Body of pancreas (tissue), 4 donors: ENCODE results near the gene WWOX.

Experiments
- CTCF ChIP-seq, 7 experiments: fragments of 450-650 bp in 4 of 7; fragments of 200-600 bp in 3 of 7; sonication (generic) in 3 of 7; IDR thresholded peaks; one replicate each; pipeline ENCODE4 v1.5.1; 2016 to 2019; ENCODE audit warnings: antibody characterized with exemption in 7 of 7
- POLR2A ChIP-seq, 3 donors: fragments of 450-650 bp; IDR thresholded peaks; one replicate each; pipeline ENCODE4 v1.6.1; 2016; ENCODE audit warnings: antibody characterized with exemption in 3 of 3, mild to moderate bottlenecking in 2 of 3

GRCh38 chr16:79128706-79129105, 1029.3 kb downstream of the WWOX start:
- TF ChIP-seq CTCF (IDR thresholded peaks at IDR 0.05) (no peak), POLR2A (IDR thresholded peaks at IDR 0.05) (no peak)
